Subcutaneous adipose tissue (tissue), 4 donors: Measurements from ENCODE around the gene TTC16. TPM values are rescaled to one million over a fixed set of nuclear protein-coding genes. Genes with fewer than 3 reads are reported as not detected.

Experiments
- CTCF ChIP-seq: fragments of 450-650 bp; IDR thresholded peaks from one replicate; pipeline ENCODE4 v1.5.1; 2016; ENCODE audit warnings: low read depth, mild to moderate bottlenecking, control low read depth, antibody characterized with exemption, moderate library complexity
- total RNA-seq, 4 donors: library from RNA; depleted of rRNA; stranded (reverse); fragments of >200 nt; gene quantifications; one replicate each; pipeline ENCODE4 v1.1.0, GENCODE V29; 2016

The TTC16 gene
- total RNA-seq, 4 donors from 2014 or later: 0.16 TPM; not detected in 3

DNA sequence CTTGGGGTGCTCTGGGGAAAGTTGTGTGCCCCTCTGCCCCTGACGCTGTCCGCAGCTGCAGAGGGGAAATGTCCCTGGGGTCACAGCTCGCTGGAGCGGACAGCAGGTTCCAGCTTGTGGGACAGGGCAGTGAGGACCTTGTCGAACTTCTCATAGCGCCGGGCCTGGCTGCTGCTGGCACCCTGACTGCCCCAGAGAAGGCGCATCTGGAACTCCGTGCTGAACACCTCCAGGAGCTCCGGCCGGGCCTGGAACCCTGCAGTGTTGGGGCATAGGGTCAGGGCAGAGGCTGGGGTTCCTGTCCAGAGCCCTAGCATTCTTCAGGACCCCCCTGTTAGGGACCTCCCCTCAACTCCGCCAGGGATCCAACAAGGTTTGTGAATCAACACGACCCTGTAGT lies 22.8 kb downstream of the TTC16 start:
- no peak for TF ChIP-seq CTCF

- TF ChIP-seq CTCF: no peak
Measured at GRCh38 chr9:127739614-127740330, 23.9 kb downstream of the TTC16 start.

- TF ChIP-seq CTCF: no peak
Measured at GRCh38 chr9:127741831-127742434, 26.1 kb downstream of the TTC16 start.

- TF ChIP-seq CTCF: no peak
Measured at GRCh38 chr9:127742435-127743088, 26.7 kb downstream of the TTC16 start.

GRCh38 chr9:127744398-127745110 lies 28.7 kb downstream of the TTC16 start:
- TF ChIP-seq CTCF: no peak

DNA sequence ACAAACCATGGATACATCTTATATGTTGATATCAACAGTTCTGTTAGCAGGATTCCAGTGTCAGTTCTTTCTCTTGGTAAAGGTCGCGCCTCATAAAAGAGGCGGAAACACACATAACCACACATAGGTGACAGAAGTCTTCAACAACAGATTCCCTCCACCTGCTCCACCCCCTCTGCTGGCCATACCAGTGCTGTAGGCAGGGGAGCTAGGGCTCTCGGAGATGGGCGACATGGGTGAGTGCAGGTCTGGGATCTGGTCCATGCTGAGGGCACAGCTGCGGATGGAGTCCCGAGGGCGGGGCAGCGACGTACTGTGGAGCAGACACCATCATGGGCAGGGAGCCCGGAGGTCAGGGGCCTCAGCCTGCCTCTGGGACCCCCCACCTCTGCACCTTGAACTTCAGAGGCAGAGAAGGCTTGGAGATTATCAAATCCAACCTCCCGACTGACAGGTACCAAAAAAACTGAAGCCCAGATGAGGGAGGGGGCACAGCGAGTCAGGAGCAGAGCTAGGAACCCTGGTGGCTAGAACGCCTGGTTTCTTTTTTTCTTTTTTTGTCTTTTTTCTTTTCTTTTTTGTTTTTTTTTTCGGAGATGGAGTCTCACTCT lies 31.2 kb downstream of the TTC16 start:
- no peak for TF ChIP-seq CTCF
